K562 (cell line): ENCODE data around the gene ZNF709. TPM values are rescaled to one million over a fixed set of nuclear protein-coding genes. Genes with fewer than 3 reads are reported as not detected.

Experiments used
- ARID2 ChIP-seq: fragments of 450-650 bp; IDR thresholded peaks from 2 replicates; pipeline ENCODE4 v1.6.1; 2017; ENCODE audit warnings: antibody characterized with exemption, mild to moderate bottlenecking
- ARID3B ChIP-seq: fragments of 250-450 bp; sonication (Bioruptor Pico); IDR thresholded peaks from 2 replicates; pipeline ENCODE4 v1.4.0; 2020; ENCODE audit warnings: borderline replicate concordance
- DNMT1 ChIP-seq: fragments of 450-650 bp; IDR thresholded peaks from 2 replicates; pipeline ENCODE4 v1.6.1; 2016; ENCODE audit warnings: antibody characterized with exemption, mild to moderate bottlenecking
- E2F6 ChIP-seq, 2 experiments: IDR thresholded peaks; 2 replicates each; pipeline ENCODE4 v1.6.1; 2011; ENCODE audit warnings: borderline replicate concordance in 1 of 2, control low read depth in 1 of 2, low read depth in 1 of 2, low read length in 1 of 2, mild to moderate bottlenecking in 1 of 2, mixed read lengths in 1 of 2, moderate library complexity in 1 of 2; ENCODE audit not compliant: insufficient read depth in 1 of 2, insufficient read length in 1 of 2, poor library complexity in 1 of 2, severe bottlenecking in 1 of 2; ENCODE audit errors: extremely low read depth in 1 of 2
- ETS1 ChIP-seq: conservative IDR thresholded peaks from 2 replicates; pipeline ENCODE4 v1.6.1; 2011; ENCODE audit warnings: low read depth, mild to moderate bottlenecking, low read length; ENCODE audit not compliant: control insufficient read depth
- FOSL1 ChIP-seq: fragments of 200-800 bp; sonication (Bioruptor generic); conservative IDR thresholded peaks from 2 replicates; pipeline ENCODE4 v1.6.1; 2016; ENCODE audit warnings: missing genetic modification characterization, missing compliant biosample characterization
- GATA2 ChIP-seq: sonication (generic); formaldehyde crosslinking; IDR thresholded peaks from 2 replicates; pipeline ENCODE4 v1.4.0; 2020; ENCODE audit warnings: mild to moderate bottlenecking, missing genetic modification reagents
- HES1 ChIP-seq: fragments of 450-650 bp; IDR thresholded peaks from 2 replicates; pipeline ENCODE4 v1.6.1; 2016; ENCODE audit warnings: low read depth, mild to moderate bottlenecking, moderate library complexity
- HIVEP1 ChIP-seq: fragments of 250-450 bp; sonication (Bioruptor Pico); IDR thresholded peaks from 2 replicates; pipeline ENCODE4 v1.4.0; 2020; ENCODE audit warnings: mild to moderate bottlenecking
- MEF2A ChIP-seq: IDR thresholded peaks from 2 replicates; pipeline ENCODE4 v1.6.1; 2011; ENCODE audit warnings: low read depth, mild to moderate bottlenecking, low read length, moderate library complexity; ENCODE audit not compliant: control insufficient read depth
- PRDM10 ChIP-seq: fragments of 450-650 bp; IDR thresholded peaks from 2 replicates; pipeline ENCODE4 v1.6.1; 2018; ENCODE audit not compliant: partially characterized antibody
- USF2 ChIP-seq: sonication (generic); formaldehyde crosslinking; IDR thresholded peaks from 2 replicates; pipeline ENCODE4 v1.5.0; 2020; ENCODE audit warnings: missing genetic modification reagents
- ZBTB5 ChIP-seq: fragments of 450-650 bp; IDR thresholded peaks from 2 replicates; pipeline ENCODE4 v1.6.1; 2017; ENCODE audit warnings: antibody characterized with exemption
- polyA plus RNA-seq, 8 experiments: library from polyadenylated mRNA; depleted of rRNA in 4 of 8; stranded (reverse) in 5 of 8; unstranded in 3 of 8; fragments of >200 nt; fragmentation: Nextera tagmentation in 2 of 8; fragmentation: Illumina TruSeq in 1 of 8; extraction: Ambion mirVana in 2 of 8; extraction: Trizol in 1 of 8; gene quantifications; 2 replicates each; pipeline versions ENCODE4 v1.2.1 to v1.2.3, GENCODE V29; 2011 to 2014; ENCODE audit warnings: inconsistent platforms in 1 of 8, missing spikeins in 1 of 8
- total RNA-seq, 7 experiments: library from RNA; depleted of rRNA in 6 of 7; stranded (reverse); fragments of >200 nt in 6 of 7; fragmentation: Illumina TruSeq in 2 of 7; extraction: Trizol in 2 of 7; gene quantifications; 2 replicates each; pipeline versions ENCODE4 v1.2.1 to v1.2.3, GENCODE V29; 2011 to 2021; ENCODE audit warnings: low replicate concordance in 1 of 7

ZNF709 gene
- total and polyA plus RNA-seq, 9 of the 15 experiments (the other 6 are each of a cell fraction or from before 2014, with no cell fraction given) = 0.07 to 0.69 (median 0.18) TPM

- TF ChIP-seq ZBTB5 (no peak), FOSL1 (tag) (no peak), HIVEP1 (CRISPR knock-in tag) (no peak), MEF2A (no peak), ETS1 (0 out of 2 replicates have a peak, but pooled peaks have one; percentile 12), HES1 (no peak), E2F6 (IDR thresholded peaks at IDR 0.05; ENCODE audit: borderline replicate concordance in 1 of 2, extremely low read depth in 1 of 2, insufficient read depth in 1 of 2, insufficient read length in 1 of 2, low read depth in 1 of 2, low read length in 1 of 2, poor library complexity in 1 of 2, severe bottlenecking in 1 of 2) (peak in 1 of 2 experiments; percentile 34), ARID3B (CRISPR knock-in tag) (no peak), GATA2 (CRISPR knock-in tag) (no peak), DNMT1 (no peak), USF2 (CRISPR knock-in tag) (no peak), ARID2 (no peak), PRDM10 (peak; percentile 31)
Measured at GRCh38 chr19:12440541-12441316, 43.9 kb downstream of the ZNF709 start, which contains the start of gene ZNF443 (continued).
